CD8-positive, alpha-beta memory T cell (primary cell): ENCODE results near the gene GABBR2. TPM values are rescaled to one million over a fixed set of nuclear protein-coding genes. Genes with fewer than 3 reads are reported as not detected.
A peak's percentile ranks its signal among the peaks of the same experiment; 100 is the strongest.

ENCODE experiments used
- CTCF ChIA-PET: fragments of 350-600 bp; sonication (Branson Sonifier 250); formaldehyde crosslinking; loops from one replicate; lab custom pipeline; 2021; ENCODE audit warnings: antibody characterized with exemption; lab: Charles Lee
- POLR2A ChIA-PET: fragments of 350-600 bp; sonication (Branson Sonifier 250); formaldehyde crosslinking; loops from one replicate; lab custom pipeline; 2021; ENCODE audit warnings: antibody characterized with exemption; lab: Charles Lee
- DNase-seq, 5 donors: peaks; one replicate each; pipeline versions ENCODE4 v3.0.0 to v3.0.0-alpha.2; 2020 to 2022; ENCODE audit warnings: mixed read lengths in 1 of 5
- H3K27ac ChIP-seq: one replicate; pipeline ENCODE4 v1.7.0; 2013; ENCODE audit warnings: low read depth, mild to moderate bottlenecking, low read length, moderate library complexity
- H3K27me3 ChIP-seq: 2 replicates; pipeline ENCODE4 v1.7.0; 2013; ENCODE audit warnings: low read length, mild to moderate bottlenecking; ENCODE audit not compliant: insufficient read depth, poor library complexity, severe bottlenecking
- H3K36me3 ChIP-seq: 2 replicates; pipeline ENCODE4 v1.7.0; 2013; ENCODE audit warnings: mild to moderate bottlenecking, low read length, moderate library complexity; ENCODE audit not compliant: insufficient read depth
- H3K4me1 ChIP-seq: 2 replicates; pipeline ENCODE4 v1.7.0; 2013; ENCODE audit warnings: mild to moderate bottlenecking, low read length, moderate library complexity; ENCODE audit not compliant: insufficient read depth
- H3K4me3 ChIP-seq: 2 replicates; pipeline ENCODE4 v1.7.0; 2013; ENCODE audit warnings: mild to moderate bottlenecking, low read length
- H3K9me3 ChIP-seq: 2 replicates; pipeline ENCODE4 v1.7.0; 2013; ENCODE audit warnings: mild to moderate bottlenecking, low read length
- H3K27ac Mint-ChIP-seq, 8 donors: one replicate each; pipeline ENCODE4 v1.8.0; 2020 to 2021; ENCODE audit warnings: mixed read lengths in 8 of 8, mild to moderate bottlenecking in 6 of 8, inconsistent platforms in 3 of 8, moderate library complexity in 3 of 8
- H3K27me3 Mint-ChIP-seq, 2 donors: one replicate each; pipeline ENCODE4 v1.8.0; 2020 to 2021; ENCODE audit warnings: mixed read lengths in 2 of 2, mild to moderate bottlenecking in 1 of 2, moderate library complexity in 1 of 2
- H3K36me3 Mint-ChIP-seq, 3 donors: one replicate each; pipeline ENCODE4 v1.8.0; 2020 to 2021; ENCODE audit warnings: mixed read lengths in 3 of 3, inconsistent platforms in 1 of 3, mild to moderate bottlenecking in 1 of 3
- H3K4me1 Mint-ChIP-seq, 3 donors: one replicate each; pipeline ENCODE4 v1.8.0; 2020 to 2021; ENCODE audit warnings: mixed read lengths in 3 of 3, inconsistent platforms in 1 of 3, mild to moderate bottlenecking in 1 of 3
- H3K4me3 Mint-ChIP-seq, 7 donors: one replicate each; pipeline ENCODE4 v1.8.0; 2020 to 2021; ENCODE audit warnings: mixed read lengths in 7 of 7, mild to moderate bottlenecking in 6 of 7, moderate library complexity in 4 of 7, inconsistent platforms in 2 of 7
- H3K9me3 Mint-ChIP-seq, 5 donors: one replicate each; pipeline ENCODE4 v1.8.0; 2020 to 2022; ENCODE audit warnings: mixed read lengths in 5 of 5, mild to moderate bottlenecking in 3 of 5, moderate library complexity in 2 of 5, inconsistent platforms in 1 of 5
- polyA plus RNA-seq: library from polyadenylated mRNA; unstranded; fragments of 300-500 nt; fragmentation: Illumina TruSeq; gene quantifications from one replicate; pipeline ENCODE4 v1.2.3, GENCODE V29; 2021
- total RNA-seq, 2 experiments: library from RNA; stranded (reverse); gene quantifications; one replicate each; pipeline ENCODE4 v1.2.3, GENCODE V29; 2021

Gene GABBR2
- total and polyA plus RNA-seq, 3 experiments from 2014 or later = not detected

- Mint-ChIP-seq H3K4me3 (no peak overlapping the region), H3K9me3 (peaks cover 0 to 2% (median 0%) of the 10 kb centered on the region in 5 donors), H3K4me1 (no peaks in the 10 kb centered on the region), H3K36me3 (no peaks in the 10 kb centered on the region), H3K27me3 (peaks cover 10 to 52% of the 10 kb centered on the region in 2 donors), H3K27ac (no peak overlapping the region)
- Histone ChIP-seq H3K9me3 (no peaks in the 10 kb centered on the region), H3K27me3 (no peaks in the 10 kb centered on the region), H3K36me3 (no peaks in the 10 kb centered on the region), H3K4me3 (no peak overlapping the region), H3K4me1 (no peaks in the 10 kb centered on the region), H3K27ac (peak overlapping the region; percentile 65)
- DNase-seq = no peak
- POLR2A ChIA-PET = interaction anchor here (0.6 kb wide), 1 partner anchor 644 kb away, joined by 3 read pairs; the partner anchor contains the start of gene XPA
- CTCF ChIA-PET = no interaction called here
These were observed 367.3 kb downstream of the GABBR2 start for GRCh38 chr9:98341157-98342097.

GRCh38 chr9:98339987-98340800 is 368.5 kb downstream of the GABBR2 start:
- DNase-seq = no peak
- H3K27ac Mint-ChIP-seq = no peak overlapping the region
- no peaks in the 10 kb centered on the region for H3K27me3 ChIP-seq
- no peaks in the 10 kb centered on the region for H3K9me3 ChIP-seq
- ChIA-PET POLR2A (interaction anchor here (0.6 kb wide), 1 partner anchor 643 kb away, joined by 3 read pairs; the partner anchor contains the start of gene XPA), CTCF (no interaction called here)
- H3K36me3 Mint-ChIP-seq = peaks cover 0 to 2% (median 0%) of the 10 kb centered on the region in 3 donors
- no peak overlapping the region for H3K4me3 Mint-ChIP-seq
- peaks cover 0 to 2% (median 0%) of the 10 kb centered on the region in 5 donors for H3K9me3 Mint-ChIP-seq
- peaks cover 10 to 59% of the 10 kb centered on the region in 2 donors for H3K27me3 Mint-ChIP-seq
- no peaks in the 10 kb centered on the region for H3K36me3 ChIP-seq
- no peak overlapping the region for H3K4me3 ChIP-seq
- H3K4me1 ChIP-seq = no peaks in the 10 kb centered on the region
- no peaks in the 10 kb centered on the region for H3K4me1 Mint-ChIP-seq
- H3K27ac ChIP-seq = no peak overlapping the region

GRCh38 chr9:98335661-98336060 is 373.1 kb downstream of the GABBR2 start:
- no peaks in the 10 kb centered on the region for H3K4me1 ChIP-seq
- H3K27me3 Mint-ChIP-seq = peaks cover 7 to 61% of the 10 kb centered on the region in 2 donors
- no peak overlapping the region for H3K27ac Mint-ChIP-seq
- POLR2A ChIA-PET = no interaction called here
- H3K27me3 ChIP-seq = no peaks in the 10 kb centered on the region
- no peak overlapping the region for H3K4me3 ChIP-seq
- no peaks in the 10 kb centered on the region for H3K36me3 ChIP-seq
- H3K4me1 Mint-ChIP-seq = no peaks in the 10 kb centered on the region
- CTCF ChIA-PET = no interaction called here
- no peak overlapping the region for H3K4me3 Mint-ChIP-seq
- peaks cover 0 to 2% (median 0%) of the 10 kb centered on the region in 3 donors for H3K36me3 Mint-ChIP-seq
- DNase-seq = no peak
- no peak overlapping the region for H3K27ac ChIP-seq
- peaks cover 0 to 4% (median 0%) of the 10 kb centered on the region in 5 donors for H3K9me3 Mint-ChIP-seq
- H3K9me3 ChIP-seq = no peaks in the 10 kb centered on the region

GRCh38 chr9:98334796-98335195 is 373.9 kb downstream of the GABBR2 start:
- CTCF ChIA-PET = no interaction called here

GRCh38 chr9:98333703-98334582 is 374.8 kb downstream of the GABBR2 start:
- Histone ChIP-seq H3K27ac (no peak overlapping the region), H3K4me1 (no peaks in the 10 kb centered on the region), H3K9me3 (no peaks in the 10 kb centered on the region), H3K4me3 (no peak overlapping the region), H3K27me3 (no peaks in the 10 kb centered on the region), H3K36me3 (no peaks in the 10 kb centered on the region)
- H3K27me3 Mint-ChIP-seq = peaks cover 5 to 59% of the 10 kb centered on the region in 2 donors
- POLR2A ChIA-PET = no interaction called here
- no peak overlapping the region for H3K4me3 Mint-ChIP-seq
- peaks cover 0 to 4% (median 0%) of the 10 kb centered on the region in 5 donors for H3K9me3 Mint-ChIP-seq
- no peaks in the 10 kb centered on the region for H3K4me1 Mint-ChIP-seq
- CTCF ChIA-PET = interaction anchor here (1.1 kb wide), 1 partner anchor 18 kb away, joined by 3 read pairs; no protein-coding TSS in a partner anchor
- peaks cover 0 to 2% (median 0%) of the 10 kb centered on the region in 3 donors for H3K36me3 Mint-ChIP-seq
- H3K27ac Mint-ChIP-seq = no peak overlapping the region
- no peak for DNase-seq

More at GRCh38 chr9:98334796-98335195, 373.9 kb downstream of the GABBR2 start:
- Histone ChIP-seq H3K27ac (no peak overlapping the region), H3K36me3 (no peaks in the 10 kb centered on the region), H3K4me3 (no peak overlapping the region), H3K9me3 (no peaks in the 10 kb centered on the region), H3K4me1 (no peaks in the 10 kb centered on the region), H3K27me3 (no peaks in the 10 kb centered on the region)
- peaks cover 5 to 61% of the 10 kb centered on the region in 2 donors for H3K27me3 Mint-ChIP-seq
- no peaks in the 10 kb centered on the region for H3K4me1 Mint-ChIP-seq
- peaks cover 0 to 4% (median 0%) of the 10 kb centered on the region in 5 donors for H3K9me3 Mint-ChIP-seq
- no peak for DNase-seq
- no peak overlapping the region for H3K4me3 Mint-ChIP-seq
- H3K36me3 Mint-ChIP-seq = peaks cover 0 to 2% (median 0%) of the 10 kb centered on the region in 3 donors
- POLR2A ChIA-PET = no interaction called here
- no peak overlapping the region for H3K27ac Mint-ChIP-seq

- DNase-seq = no peak
- H3K9me3 Mint-ChIP-seq = peaks cover 0 to 2% (median 0%) of the 10 kb centered on the region in 5 donors
- Histone ChIP-seq H3K4me1 (no peaks in the 10 kb centered on the region), H3K27ac (no peak overlapping the region), H3K4me3 (no peak overlapping the region), H3K9me3 (no peaks in the 10 kb centered on the region), H3K36me3 (no peaks in the 10 kb centered on the region), H3K27me3 (no peaks in the 10 kb centered on the region)
- no peak overlapping the region for H3K4me3 Mint-ChIP-seq
- H3K36me3 Mint-ChIP-seq = peaks cover 0 to 2% (median 0%) of the 10 kb centered on the region in 3 donors
- ChIA-PET POLR2A (no interaction called here), CTCF (no interaction called here)
- H3K4me1 Mint-ChIP-seq = no peaks in the 10 kb centered on the region
- no peak overlapping the region for H3K27ac Mint-ChIP-seq
- H3K27me3 Mint-ChIP-seq = peaks cover 5 to 53% of the 10 kb centered on the region in 2 donors
These were observed 376.3 kb downstream of the GABBR2 start for GRCh38 chr9:98332405-98332831.

- H3K36me3 Mint-ChIP-seq = peaks cover 0 to 2% (median 0%) of the 10 kb centered on the region in 3 donors
- peaks cover 5 to 48% of the 10 kb centered on the region in 2 donors for H3K27me3 Mint-ChIP-seq
- H3K27ac Mint-ChIP-seq = no peak overlapping the region
- H3K4me1 Mint-ChIP-seq = no peaks in the 10 kb centered on the region
- Histone ChIP-seq H3K4me1 (no peaks in the 10 kb centered on the region), H3K9me3 (no peaks in the 10 kb centered on the region), H3K27me3 (no peaks in the 10 kb centered on the region), H3K27ac (no peak overlapping the region), H3K36me3 (no peaks in the 10 kb centered on the region), H3K4me3 (no peak overlapping the region)
- no peak overlapping the region for H3K4me3 Mint-ChIP-seq
- DNase-seq = no peak
- peaks cover 0 to 2% (median 0%) of the 10 kb centered on the region in 5 donors for H3K9me3 Mint-ChIP-seq
- ChIA-PET CTCF (no interaction called here), POLR2A (interaction anchor here (0.6 kb wide), 1 partner anchor 75 kb away, joined by 3 read pairs; no protein-coding TSS in a partner anchor)
These were observed 377.0 kb downstream of the GABBR2 start for GRCh38 chr9:98331536-98332259.
